Right cardiac atrium (tissue), 5 donors: ENCODE data around the gene ZFTA. TPM values are rescaled to one million over a fixed set of nuclear protein-coding genes. Genes with fewer than 3 reads are reported as not detected.

Source experiments
- ATAC-seq, 2 donors: fragments of 200-7000 bp; cut with Tn5 transposase; one replicate each; pipeline versions ENCODE4 v1.8.0 to v1.9.1; 2020; ENCODE audit warnings: moderate library complexity in 2 of 2, mild to moderate bottlenecking in 1 of 2
- DNase-seq, 3 donors: peaks; one replicate each; pipeline ENCODE4 v3.0.0-alpha.2; 2020
- H3K27ac ChIP-seq: one replicate; pipeline ENCODE4 v1.5.1; 2013; ENCODE audit warnings: mild to moderate bottlenecking, low read length, control low read depth, moderate library complexity
- H3K27me3 ChIP-seq: one replicate; pipeline ENCODE4 v1.6.1; 2013; ENCODE audit not compliant: control insufficient read depth, insufficient read depth
- H3K4me1 ChIP-seq: one replicate; pipeline ENCODE4 v1.6.1; 2013; ENCODE audit warnings: low read length; ENCODE audit not compliant: control insufficient read depth, insufficient read depth
- H3K4me3 ChIP-seq: one replicate; pipeline ENCODE4 v1.5.1; 2013; ENCODE audit warnings: low read length, control low read depth
- H3K9me3 ChIP-seq: one replicate; pipeline ENCODE4 v1.6.1; 2013; ENCODE audit warnings: low read length; ENCODE audit not compliant: control insufficient read depth
- WGBS: extraction: QIAGEN DNeasy Blood & Tissue Kit; methylation state at CpG from one replicate; pipeline ENCODE4 v1.1.7; 2013; 5-methylcytosine and 5-hydroxymethylcytosine counted together
- intact Hi-C, 4 donors: fragments of 100-400 bp; cut with DNase I; formaldehyde crosslinking; loops; one replicate each; pipeline versions ENCODE4 v1.11.0 to v1.14.0; 2022 to 2023
- polyA plus RNA-seq: library from polyadenylated mRNA; stranded (reverse); fragments of 200-250 nt; gene quantifications from one replicate; pipeline ENCODE4 v1.2.3, GENCODE V29; 2013
- total RNA-seq, 4 donors: library from RNA; stranded (reverse); fragmentation: NEBNext Ultra II Directional; extraction: Animal tissue kit (Norgen Biotek cat#: 25700); gene quantifications; one replicate each; pipeline ENCODE4 v1.2.1, GENCODE V29; 2021
- donor health status: healthy with polysubstance abuse.
- donor health status: DM: no; HTN: yes; CAD: no.
- donor health status: DM: no; HTN: no; CAD: no.
- donor health status: DM: no; HTN: yes; CAD: no; lungs with severe emphysema.
- donor health status: DM: yes; HTN: yes; CAD: no.

Gene ZFTA
- total and polyA plus RNA-seq, 5 donors, result 7.9 to 17.7 (median 15.1) TPM

DNA sequence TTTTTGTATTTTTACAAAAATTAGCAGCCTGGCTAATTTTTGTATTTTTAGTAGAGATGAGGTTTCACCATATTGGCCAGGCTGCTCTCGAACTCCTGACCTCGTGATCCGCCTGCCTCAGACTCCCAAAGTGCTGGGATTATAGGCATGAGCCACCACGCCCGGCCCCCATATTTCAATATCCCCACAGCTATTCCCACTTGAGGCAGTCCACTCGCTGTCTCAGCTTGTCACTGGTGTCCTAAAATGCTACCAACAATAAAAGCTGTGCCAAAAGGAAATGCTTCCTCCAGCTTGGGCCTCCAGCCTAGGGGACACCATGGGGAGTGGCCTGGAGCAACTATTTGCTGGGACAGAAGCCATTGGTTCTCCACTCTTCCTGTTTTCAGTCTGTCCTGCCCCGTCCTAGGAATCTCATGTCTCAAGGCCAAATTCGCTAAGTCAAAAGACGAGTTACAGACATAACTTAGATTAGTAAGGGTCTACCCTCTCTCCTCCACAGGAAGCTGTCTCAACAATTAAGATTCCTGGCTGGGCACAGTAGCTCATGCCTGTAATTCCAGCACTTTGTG, 37.4 kb upstream of the ZFTA start:
- Histone ChIP-seq H3K27ac (peak overlapping the region; percentile 8), H3K9me3 (no peaks in the 10 kb centered on the region), H3K4me3 (no peak overlapping the region), H3K27me3 (no peaks in the 10 kb centered on the region), H3K4me1 (no peaks in the 10 kb centered on the region)
- DNase-seq (peak in 2 of 3 donors; percentile 64 to 67), ATAC-seq (peak; percentile 93 to 94)
- 51% methylated on average over 9 of the region's 9 CpGs for WGBS
- intact Hi-C loops, result no loop called here

DNA sequence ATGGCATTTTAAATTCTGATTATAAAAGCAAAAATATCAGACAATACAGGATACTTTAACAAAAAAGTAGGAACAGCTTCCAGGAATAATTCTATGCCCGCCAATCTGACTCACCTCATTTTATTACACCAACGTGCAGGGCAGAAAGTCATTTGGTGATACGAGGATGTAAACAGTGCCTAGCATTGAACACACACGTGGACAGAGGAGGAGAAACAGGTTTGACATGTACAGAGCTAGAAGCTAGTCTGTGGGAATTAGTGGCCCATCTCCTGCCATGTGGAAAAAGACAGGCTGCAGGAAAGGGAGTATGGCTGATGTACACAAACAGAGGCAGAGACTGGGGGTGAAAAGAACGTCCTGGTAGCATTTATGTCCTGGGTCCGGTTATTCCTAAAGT, 35.7 kb upstream of the ZFTA start:
- Histone ChIP-seq H3K27ac (no peak overlapping the region), H3K27me3 (no peaks in the 10 kb centered on the region), H3K4me1 (no peaks in the 10 kb centered on the region), H3K9me3 (no peaks in the 10 kb centered on the region), H3K4me3 (no peak overlapping the region)
- WGBS, result 85% methylated on average over 6 of the region's 6 CpGs
- ATAC-seq (no peak), DNase-seq (no peak)
- intact Hi-C loops, result no loop called here

DNA sequence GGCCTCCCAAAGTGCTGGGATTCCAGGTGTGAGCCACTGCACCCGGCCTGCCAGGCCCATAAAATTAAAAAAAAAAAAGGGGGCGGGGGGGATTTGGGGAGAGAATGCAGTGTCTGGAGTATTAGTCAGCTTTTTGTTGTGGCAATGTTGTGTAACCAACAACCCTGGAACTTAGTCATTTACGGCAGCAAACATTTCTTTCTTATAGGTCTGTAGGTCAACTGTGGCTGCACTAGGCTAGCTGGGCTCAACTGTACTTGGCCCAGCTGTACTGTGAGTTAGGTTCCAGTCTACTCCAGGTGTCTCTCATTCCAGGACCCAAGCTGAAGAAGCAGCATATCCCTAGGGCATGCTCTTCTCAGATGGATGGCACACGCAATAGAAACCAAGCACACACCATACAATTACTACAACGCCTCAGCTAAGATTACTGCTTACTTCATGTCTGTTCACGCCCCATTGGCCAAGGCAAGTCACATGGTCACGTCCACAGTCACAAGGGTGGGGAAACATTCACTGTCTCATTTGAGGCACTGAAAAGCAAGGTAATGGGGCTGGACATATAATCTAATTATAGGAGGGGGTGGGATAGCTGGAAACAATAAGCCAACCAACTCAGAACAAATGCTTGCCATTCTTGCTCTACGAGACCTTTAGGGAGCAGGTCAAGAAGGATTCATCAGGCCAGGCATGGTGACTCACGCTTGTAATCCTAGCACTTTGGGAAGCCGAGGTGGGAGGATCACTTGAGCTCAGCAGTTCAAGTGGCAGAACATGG, 34.3 kb upstream of the ZFTA start:
- Histone ChIP-seq H3K9me3 (no peaks in the 10 kb centered on the region), H3K27ac (no peak overlapping the region), H3K4me1 (no peaks in the 10 kb centered on the region), H3K27me3 (no peaks in the 10 kb centered on the region), H3K4me3 (no peak overlapping the region)
- WGBS, result 88% methylated on average over 10 of the region's 10 CpGs
- ATAC-seq (no peak), DNase-seq (no peak)
- intact Hi-C loops, result no loop called here

GRCh38 chr11:63800921-63801320, 32.3 kb upstream of the ZFTA start:
- Histone ChIP-seq H3K27ac (no peak overlapping the region), H3K9me3 (no peaks in the 10 kb centered on the region), H3K27me3 (no peaks in the 10 kb centered on the region), H3K4me3 (no peak overlapping the region), H3K4me1 (no peaks in the 10 kb centered on the region)
- DNase-seq, result no peak
- intact Hi-C loops, result no loop called here
- ATAC-seq, result no peak
- 86% methylated on average over 5 of the region's 5 CpGs for WGBS

GRCh38 chr11:63795066-63795465, 26.5 kb upstream of the ZFTA start:
- intact Hi-C loops, result no loop called here
- Histone ChIP-seq H3K4me3 (no peak overlapping the region), H3K27me3 (no peaks in the 10 kb centered on the region), H3K4me1 (no peaks in the 10 kb centered on the region), H3K9me3 (no peaks in the 10 kb centered on the region), H3K27ac (no peak overlapping the region)
- DNase-seq, result no peak
- 79% methylated on average over 11 of the region's 11 CpGs for WGBS
- ATAC-seq, result no peak

GRCh38 chr11:63793161-63793560, 24.6 kb upstream of the ZFTA start:
- no peaks in the 10 kb centered on the region for H3K4me1 ChIP-seq
- H3K4me3 ChIP-seq, result no peak overlapping the region
- no peak overlapping the region for H3K27ac ChIP-seq
- no peak for DNase-seq
- no peaks in the 10 kb centered on the region for H3K9me3 ChIP-seq
- ATAC-seq, result no peak
- no peaks in the 10 kb centered on the region for H3K27me3 ChIP-seq
- intact Hi-C loops, result no loop called here

GRCh38 chr11:63791495-63792167, 23.1 kb upstream of the ZFTA start:
- no peak for ATAC-seq
- no peak overlapping the region for H3K4me3 ChIP-seq
- intact Hi-C loops, result no loop called here
- no peaks in the 10 kb centered on the region for H3K9me3 ChIP-seq
- H3K27ac ChIP-seq, result no peak overlapping the region
- no peaks in the 10 kb centered on the region for H3K27me3 ChIP-seq
- 95% methylated on average over 6 of the region's 6 CpGs for WGBS
- no peaks in the 10 kb centered on the region for H3K4me1 ChIP-seq
- no peak for DNase-seq

- Histone ChIP-seq H3K4me1 (no peaks in the 10 kb centered on the region), H3K9me3 (no peaks in the 10 kb centered on the region), H3K4me3 (no peak overlapping the region), H3K27ac (no peak overlapping the region), H3K27me3 (no peaks in the 10 kb centered on the region)
- WGBS, result 91% methylated on average over 1 of the region's 1 CpG
- intact Hi-C loops, result no loop called here
- DNase-seq (no peak), ATAC-seq (no peak)
These were observed 17.2 kb upstream of the ZFTA start for GRCh38 chr11:63785823-63786222.

DNA sequence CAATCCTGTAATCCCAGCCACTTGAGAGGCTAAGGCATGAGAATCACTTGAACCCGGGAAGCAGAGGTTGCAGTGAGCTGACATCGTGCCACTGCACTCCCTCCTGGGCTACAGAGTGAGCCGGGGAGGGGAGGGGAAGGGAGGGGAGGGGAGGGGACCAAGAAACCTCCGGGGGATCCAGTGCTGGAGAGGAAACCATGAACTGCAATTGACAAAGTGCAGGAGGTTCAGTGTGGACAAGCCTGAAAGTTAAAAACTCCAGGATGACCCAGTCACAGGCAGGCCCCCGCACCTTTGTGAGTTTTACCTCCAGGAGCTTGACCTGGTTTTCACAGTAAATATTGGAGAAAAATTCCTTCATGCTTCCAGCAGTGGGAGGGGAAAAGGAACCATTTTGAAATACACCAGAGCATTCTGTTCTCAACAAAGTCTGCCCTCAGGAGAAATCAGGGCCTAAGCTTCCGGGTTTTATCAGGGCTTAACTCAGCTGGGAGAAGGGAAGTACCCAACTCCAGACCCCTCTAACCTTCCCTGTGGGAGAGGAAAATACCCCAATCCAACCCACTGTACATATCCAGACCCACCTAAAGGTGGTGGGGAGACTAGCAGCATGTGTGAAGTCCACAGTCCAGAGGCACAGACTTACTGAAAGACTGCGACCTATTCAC, 15.5 kb upstream of the ZFTA start:
- H3K9me3 ChIP-seq, result no peaks in the 10 kb centered on the region
- H3K27ac ChIP-seq, result no peak overlapping the region
- intact Hi-C loops, result no loop called here
- H3K4me3 ChIP-seq, result no peak overlapping the region
- ATAC-seq (no peak), DNase-seq (no peak)
- no peaks in the 10 kb centered on the region for H3K4me1 ChIP-seq
- no peaks in the 10 kb centered on the region for H3K27me3 ChIP-seq
- WGBS, result 43% methylated on average over 7 of the region's 7 CpGs

GRCh38 chr11:63782749-63783148, 14.2 kb upstream of the ZFTA start:
- Histone ChIP-seq H3K9me3 (no peaks in the 10 kb centered on the region), H3K27ac (no peak overlapping the region), H3K27me3 (no peaks in the 10 kb centered on the region), H3K4me3 (no peak overlapping the region), H3K4me1 (no peaks in the 10 kb centered on the region)
- intact Hi-C loops, result no loop called here
- DNase-seq, result no peak
- 96% methylated on average over 6 of the region's 6 CpGs for WGBS
- ATAC-seq, result no peak

- intact Hi-C loops, result no loop called here
- ATAC-seq (no peak), DNase-seq (no peak)
- Histone ChIP-seq H3K27me3 (no peaks in the 10 kb centered on the region), H3K27ac (no peak overlapping the region), H3K4me3 (no peak overlapping the region), H3K9me3 (no peaks in the 10 kb centered on the region), H3K4me1 (no peaks in the 10 kb centered on the region)
- WGBS, result 48% methylated on average over 2 of the region's 2 CpGs
These were observed 10.5 kb upstream of the ZFTA start for GRCh38 chr11:63779039-63779438.
